DMS53 treated with DMSO at 0.1 percent for 48 hours (cell line): ENCODE results near the gene PRKAR2A.
"Not testable (repeated sequence)": the region's sequence is repeated elsewhere in the genome, so short reads cannot be mapped to it uniquely, and the experiment has no call there.

ENCODE experiments used
- DNase-seq: peaks from one replicate; lab custom pipeline; 2025; ENCODE audit not compliant: unreplicated experiment; lab: John Stamatoyannopoulos, UW

The PRKAR2A gene

DNA sequence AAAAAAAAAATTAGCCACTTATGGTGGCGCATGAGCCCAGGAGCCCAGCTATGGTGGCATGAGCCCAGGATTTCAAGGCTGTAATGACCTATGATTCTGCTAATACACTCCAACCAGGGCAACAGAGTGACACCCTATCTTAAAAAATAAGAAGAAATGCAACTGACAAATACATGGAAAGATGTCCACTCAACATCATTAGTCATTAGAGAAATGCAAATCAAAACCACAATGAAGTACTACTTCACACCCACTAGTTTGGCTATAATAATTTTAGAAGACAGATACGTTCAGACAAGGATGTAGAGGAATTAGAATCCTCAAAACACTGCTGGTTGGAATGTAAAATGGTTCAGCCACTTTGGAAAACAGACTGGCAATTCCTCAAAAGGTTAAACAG, 10.5 kb downstream of the PRKAR2A start:
- DNase-seq: no peak

DNA sequence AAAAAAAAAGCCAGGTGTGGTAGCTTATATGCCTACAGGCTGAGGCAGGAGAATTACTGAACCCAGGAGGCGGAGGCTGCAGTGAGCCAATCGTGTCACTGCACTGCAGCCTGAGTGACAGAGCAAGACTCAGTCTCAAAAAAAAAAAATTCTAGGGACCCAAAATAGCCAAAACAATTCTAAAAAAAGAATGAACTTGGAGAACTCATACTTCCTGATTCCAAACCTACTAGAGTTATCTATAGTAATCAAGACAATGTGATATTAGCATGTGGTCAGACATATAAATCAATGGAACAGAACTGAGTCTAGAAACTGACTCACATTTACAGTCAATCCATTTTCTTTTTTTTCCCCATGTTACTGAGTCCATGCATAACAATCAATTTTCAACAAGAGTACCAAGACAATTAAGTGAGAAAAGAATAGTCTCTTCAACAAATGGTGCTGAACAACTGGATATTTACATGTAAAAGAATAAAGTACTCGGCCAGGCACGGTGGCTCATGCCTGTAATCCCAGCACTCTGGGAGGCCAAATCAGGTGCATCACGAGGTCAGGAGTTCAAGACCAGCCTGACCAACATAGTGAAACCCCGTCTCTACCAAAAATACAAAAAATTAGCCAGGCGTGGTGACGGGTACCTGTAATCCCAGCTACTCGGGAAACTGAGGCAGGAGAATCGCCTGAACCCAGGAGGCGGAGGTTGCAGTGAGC, 11.9 kb downstream of the PRKAR2A start:
- DNase-seq: no peak

DNA sequence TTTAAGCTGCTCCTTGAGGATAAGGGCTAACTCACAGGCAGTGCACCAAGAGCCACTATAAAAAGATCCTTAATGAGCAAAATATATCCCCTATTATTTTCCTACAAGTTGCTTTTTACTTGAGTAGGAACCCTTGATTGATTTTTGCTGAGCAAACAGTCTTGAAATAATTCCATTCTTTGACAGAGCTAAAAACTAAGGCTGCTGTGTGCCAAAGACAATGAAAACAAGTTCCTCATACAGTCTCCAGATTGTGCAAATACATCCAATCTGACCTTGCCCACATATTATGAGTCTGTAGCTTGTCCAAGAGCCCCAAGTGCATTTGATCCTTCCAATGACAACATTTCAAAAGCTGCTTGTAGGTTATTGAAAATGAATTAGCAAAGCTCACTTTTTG, 15.0 kb downstream of the PRKAR2A start:
- DNase-seq: no peak

- DNase-seq: no peak
Observed at GRCh38 chr3:48830715-48831114, 17.0 kb downstream of the PRKAR2A start.

DNA sequence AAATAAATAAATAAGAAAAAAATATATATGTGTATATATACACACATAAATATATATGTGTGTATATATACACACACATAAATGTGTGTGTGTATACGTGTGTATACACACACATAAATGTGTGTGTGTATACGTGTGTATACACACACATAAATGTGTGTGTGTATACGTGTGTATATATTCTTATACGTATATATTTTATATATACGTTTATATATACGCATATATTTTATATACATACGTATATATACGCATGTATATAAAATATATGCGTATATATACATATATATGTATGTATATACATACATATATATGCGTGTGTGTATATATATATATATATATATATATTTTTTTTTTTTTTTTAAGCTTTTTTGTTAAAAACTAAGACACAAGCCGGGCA, 18.1 kb downstream of the PRKAR2A start:
- DNase-seq: not testable (repeated sequence)

DNA sequence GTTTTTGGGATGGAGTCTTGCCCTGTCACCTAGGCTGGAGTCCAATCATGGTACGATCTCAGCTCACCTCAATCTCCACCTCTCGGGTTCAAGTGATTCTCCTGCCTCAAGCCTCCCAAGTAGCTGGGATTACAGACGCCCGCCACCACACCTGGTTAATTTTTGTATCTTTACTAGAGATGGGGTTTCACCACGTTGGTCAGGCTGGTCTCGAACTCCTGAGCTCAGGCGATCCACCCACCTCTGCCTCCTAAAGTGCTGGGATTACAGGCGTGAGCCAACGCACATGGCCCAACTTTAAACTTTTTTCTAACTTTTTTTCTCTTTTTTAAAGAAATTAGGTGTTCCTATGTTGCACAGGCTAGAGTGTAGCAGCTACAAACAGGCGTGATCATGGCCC, 19.8 kb downstream of the PRKAR2A start:
- not testable (repeated sequence) for DNase-seq

DNA sequence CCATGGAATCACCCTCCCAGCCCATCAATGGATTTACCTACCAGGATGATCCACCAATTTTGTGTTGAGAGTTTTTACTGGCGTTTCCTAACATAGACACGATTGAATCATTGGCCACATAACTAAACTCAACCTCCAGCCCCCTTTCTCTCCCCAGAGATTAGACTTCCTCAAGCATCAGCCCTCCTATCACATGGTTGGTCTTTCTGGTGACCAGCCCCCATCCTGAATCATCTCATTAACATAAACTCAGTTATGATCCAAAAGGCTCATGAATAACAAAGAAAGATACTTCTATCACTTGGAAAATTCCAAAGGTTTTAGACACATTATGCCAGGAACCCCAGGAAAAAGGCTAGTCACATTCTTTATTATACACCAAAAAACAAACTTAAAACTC, 21.2 kb downstream of the PRKAR2A start:
- no peak for DNase-seq

DNA sequence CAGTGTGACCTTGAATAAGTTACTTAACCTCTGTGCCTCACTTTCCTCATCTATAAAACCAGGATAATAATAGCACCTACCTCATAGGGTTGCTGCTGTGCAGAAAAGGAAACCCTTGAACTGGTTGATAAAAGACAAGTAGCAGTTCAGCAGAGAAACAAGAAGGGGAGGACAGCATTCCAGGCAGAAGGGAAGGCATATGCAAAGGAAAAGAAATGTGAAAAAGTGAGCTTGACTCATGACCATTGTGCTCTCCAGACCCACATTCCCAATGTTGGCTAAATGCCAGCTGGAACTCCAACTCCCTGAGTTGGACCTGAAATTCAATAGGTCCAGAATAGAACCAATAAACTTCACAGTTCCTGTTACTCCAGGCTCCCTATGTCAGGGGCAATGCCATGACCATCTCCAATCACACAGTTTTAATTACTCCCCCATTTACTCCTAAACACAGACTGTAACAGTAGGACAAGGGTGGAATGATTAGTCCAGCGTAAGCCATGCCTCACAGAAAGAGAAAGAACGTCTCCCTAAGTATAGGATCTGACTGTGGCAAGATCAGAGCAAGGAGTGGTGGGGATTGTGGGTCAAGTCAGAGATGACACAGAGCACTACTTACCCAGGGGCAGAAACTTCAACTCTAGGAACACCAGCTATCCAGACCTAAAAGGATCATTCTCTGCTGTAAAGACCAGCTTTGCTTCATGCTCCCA, 26.9 kb downstream of the PRKAR2A start:
- no peak for DNase-seq

DNA sequence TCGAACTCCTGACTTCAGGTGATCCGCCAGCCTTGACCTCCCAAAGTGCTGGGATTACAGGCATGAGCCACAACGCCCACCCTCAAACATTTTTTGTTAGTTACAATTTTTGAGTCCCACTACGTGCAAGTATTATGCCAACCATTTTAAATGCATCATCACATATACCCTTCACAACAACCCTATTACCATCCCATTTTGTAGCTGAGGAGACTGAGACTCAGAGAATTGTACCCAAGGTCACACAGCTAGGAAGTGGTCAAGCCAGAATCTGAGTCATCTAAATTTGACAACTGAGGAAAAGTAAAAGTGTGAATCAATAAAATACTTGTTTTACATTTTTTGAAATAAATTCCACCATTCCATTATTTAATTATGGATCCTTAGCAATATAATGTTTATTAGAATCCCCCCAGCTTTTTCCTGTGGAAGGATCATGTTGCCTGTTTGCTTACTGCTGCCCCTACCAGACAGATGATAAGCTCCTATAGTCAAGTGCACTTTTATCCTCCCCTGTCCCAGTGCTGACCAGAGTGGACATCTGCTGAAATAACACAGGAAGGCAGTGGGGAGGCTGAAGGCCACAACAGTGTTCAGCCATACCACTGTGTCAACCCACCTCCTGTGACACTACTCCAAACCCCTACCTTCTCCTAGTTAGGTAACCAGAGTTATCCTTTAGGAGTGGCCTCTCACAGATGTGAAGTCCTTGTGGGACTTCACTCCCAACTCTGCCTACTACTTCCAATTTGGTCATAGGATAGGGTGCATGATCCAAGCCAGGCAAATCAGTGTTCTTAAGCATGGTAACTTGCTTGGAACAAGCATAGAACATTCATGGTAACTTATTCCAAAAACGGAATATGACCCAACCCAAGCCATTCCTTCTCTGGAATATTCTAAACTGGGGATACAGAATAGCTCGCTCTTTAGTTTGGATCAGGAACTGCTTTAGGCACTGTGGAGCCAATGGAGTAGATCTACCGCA, 28.1 kb downstream of the PRKAR2A start:
- DNase-seq: no peak

DNA sequence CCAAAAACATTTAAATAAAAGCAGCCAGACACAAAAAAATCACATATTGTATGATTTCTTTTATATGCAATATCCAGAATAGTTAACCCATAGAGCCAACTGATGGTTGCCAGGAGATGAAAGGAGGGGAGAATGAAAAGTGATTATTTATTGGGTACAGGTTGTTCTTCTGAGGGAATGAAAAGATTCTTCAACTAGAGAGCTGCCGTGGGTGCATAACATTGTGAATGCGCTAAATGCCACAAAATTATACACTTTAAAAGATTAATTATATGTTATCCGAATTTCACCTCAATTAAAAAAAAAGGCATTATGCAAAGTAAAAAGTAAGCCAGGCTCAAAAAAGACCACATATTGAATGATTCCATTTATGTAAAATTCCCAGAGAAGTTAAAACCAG, 36.1 kb downstream of the PRKAR2A start:
- DNase-seq: no peak

DNA sequence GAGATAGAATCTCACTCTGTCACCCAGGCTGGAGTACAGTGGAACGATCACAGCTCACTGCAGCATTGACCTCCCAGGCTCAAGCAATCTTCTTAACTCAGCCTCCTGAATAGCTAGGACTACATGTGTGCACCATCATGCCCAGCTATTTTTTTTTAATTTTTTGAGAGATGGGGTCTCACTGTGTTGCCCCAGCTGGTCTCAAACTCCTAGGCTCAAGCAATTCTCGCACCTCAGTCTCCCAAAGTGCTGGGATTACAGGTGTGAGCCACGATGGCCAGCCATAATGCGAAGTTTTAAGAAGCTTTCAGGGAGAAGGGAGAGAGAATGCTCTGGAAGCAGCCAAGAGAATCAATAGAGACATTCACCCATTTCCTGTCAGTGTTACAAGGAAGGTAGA, 42.7 kb downstream of the PRKAR2A start:
- no peak for DNase-seq

DNA sequence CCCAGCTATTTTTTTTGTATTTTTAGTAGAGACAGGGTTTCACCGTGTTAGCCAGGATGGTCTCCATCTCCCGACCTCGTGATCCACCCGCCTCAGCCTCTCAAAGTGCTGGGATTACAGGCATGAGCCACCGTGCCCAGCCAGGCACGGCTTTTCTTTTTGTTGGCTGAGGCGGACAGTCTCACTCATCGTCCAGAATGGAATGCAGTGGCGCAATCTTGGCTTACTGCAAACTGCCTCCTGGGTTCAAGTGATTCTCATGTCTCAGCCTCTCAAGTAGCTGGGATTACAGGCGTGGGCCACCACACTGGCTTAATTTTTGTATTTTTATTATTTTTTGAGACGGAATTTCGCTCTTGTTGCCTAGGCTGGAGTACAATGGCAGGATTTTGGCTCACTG, 46.8 kb downstream of the PRKAR2A start:
- not testable (repeated sequence) for DNase-seq

DNA sequence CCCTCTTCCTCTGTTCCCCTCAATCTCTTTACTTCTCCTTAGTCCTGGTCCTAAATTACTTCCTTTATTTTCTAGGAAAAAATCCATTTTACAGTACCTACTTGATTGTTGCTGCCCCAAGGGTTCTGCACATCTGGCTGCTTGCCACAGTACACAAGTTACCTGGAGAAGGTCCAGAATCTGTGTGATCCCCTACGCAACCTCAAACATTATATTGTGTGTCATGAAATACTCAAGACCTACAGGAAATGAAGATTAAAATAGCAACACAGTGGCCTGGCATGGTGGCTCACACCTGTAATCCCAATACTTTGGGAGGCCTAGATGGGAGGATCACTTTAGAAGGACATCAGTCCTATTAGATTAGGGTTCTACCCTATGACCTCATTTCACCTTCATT, 48.7 kb downstream of the PRKAR2A start:
- no peak for DNase-seq

DNA sequence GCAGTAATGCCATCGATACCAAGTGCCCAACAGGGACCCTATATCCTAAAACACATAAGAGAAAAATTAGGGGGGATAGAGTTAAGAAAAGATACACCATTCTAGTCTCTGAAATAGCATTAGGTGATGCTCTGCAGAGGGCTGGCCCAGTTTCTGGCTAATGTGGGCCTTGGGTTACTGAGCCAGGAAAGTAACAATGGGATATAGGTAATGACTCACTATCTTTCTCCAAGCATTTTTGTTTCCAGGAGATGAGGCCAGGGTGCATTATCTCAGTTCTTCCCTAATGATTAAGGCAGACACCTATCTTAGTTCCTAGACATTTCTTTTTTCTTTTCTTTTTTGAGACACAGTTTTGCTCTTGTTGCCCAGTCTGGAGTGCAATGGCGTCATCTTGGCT, 50.0 kb downstream of the PRKAR2A start:
- no peak for DNase-seq

- no peak for DNase-seq
Observed at GRCh38 chr3:48795997-48796732, 51.5 kb downstream of the PRKAR2A start.

DNA sequence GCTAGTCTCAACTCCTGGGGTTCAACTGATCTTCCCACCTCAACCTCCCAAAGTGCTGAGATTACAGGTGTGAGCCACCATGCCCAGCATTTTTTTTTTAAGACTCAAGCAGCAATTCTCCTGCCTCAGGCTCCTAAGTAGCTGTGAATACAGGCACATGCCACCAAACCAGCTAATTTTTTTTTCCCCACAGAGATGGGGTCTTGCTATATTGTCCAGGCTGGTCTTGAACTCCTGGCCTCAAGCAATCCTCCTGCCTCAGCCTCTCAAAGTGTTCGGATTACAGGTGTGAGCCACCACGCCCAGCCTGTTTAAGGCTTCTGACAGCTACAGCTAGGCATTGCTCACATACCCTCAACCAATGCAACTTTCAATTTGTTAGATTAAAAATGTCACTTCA, 54.2 kb downstream of the PRKAR2A start:
- not testable (repeated sequence) for DNase-seq

DNA sequence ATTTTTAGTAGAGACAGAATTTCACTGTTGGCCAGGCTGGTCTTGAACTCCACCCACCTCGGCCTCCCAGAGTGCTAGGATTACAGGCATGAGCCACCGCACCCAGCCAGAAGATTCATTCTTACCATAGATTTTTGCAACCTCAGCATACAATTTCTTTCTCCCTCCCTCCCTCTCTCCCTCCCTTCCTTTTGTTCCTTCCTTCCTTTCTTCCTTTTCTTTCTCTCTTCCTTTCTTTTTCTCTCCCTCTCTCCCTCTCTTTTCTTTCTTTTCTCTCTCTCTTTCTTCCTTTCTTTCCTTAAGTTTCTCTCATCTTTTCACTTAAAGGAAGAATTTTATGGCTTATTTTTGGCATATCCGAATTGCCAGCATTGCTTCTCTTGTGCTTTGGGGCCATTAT, 58.0 kb downstream of the PRKAR2A start:
- DNase-seq: no peak

- DNase-seq: no peak
Observed at GRCh38 chr3:48788544-48789162, 59.0 kb downstream of the PRKAR2A start.

DNA sequence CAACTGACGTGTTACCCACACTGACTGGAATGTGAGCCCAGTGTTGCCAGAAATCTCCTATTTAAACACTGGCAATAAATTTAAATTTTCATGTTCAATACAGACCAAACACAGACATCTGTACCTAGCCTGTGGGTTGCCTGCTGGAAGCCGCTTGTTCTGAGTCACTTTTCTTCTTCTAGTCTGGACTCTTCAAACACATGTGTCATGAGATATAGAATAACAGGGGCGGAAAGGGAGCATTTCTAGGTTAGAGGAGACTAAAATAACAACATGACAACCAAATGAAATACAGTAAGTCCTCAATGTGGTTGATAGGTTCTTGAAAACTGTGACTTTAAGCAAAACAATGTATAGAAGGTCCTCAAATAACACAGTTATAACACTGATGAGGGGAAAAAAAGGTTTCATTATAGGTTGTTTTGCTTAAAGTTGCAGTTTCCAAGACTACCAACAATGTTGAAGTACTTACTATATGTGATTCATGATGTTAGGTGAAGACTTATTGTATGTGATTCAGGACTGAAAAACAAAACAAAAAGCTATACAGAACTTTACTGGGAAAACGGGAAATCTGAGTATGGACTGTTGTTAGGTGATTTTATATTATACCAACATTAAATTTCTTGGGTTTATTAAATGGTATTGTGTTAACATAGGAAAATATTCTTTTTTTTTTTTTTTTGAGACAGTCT, 63.1 kb downstream of the PRKAR2A start:
- no peak for DNase-seq

- DNase-seq: no peak
Observed at GRCh38 chr3:48783304-48783703, 64.4 kb downstream of the PRKAR2A start.
